NOMO-1 (cell line): Measurements from ENCODE around the gene CDC42.
"Not testable (repeated sequence)": the region's sequence is repeated elsewhere in the genome, so short reads cannot be mapped to it uniquely, and the experiment has no call there.

Experiments
- DNase-seq, 2 experiments: peaks; one replicate each; lab custom pipeline; 2025; ENCODE audit not compliant: unreplicated experiment in 2 of 2; lab: John Stamatoyannopoulos, UW

CDC42 gene

DNA sequence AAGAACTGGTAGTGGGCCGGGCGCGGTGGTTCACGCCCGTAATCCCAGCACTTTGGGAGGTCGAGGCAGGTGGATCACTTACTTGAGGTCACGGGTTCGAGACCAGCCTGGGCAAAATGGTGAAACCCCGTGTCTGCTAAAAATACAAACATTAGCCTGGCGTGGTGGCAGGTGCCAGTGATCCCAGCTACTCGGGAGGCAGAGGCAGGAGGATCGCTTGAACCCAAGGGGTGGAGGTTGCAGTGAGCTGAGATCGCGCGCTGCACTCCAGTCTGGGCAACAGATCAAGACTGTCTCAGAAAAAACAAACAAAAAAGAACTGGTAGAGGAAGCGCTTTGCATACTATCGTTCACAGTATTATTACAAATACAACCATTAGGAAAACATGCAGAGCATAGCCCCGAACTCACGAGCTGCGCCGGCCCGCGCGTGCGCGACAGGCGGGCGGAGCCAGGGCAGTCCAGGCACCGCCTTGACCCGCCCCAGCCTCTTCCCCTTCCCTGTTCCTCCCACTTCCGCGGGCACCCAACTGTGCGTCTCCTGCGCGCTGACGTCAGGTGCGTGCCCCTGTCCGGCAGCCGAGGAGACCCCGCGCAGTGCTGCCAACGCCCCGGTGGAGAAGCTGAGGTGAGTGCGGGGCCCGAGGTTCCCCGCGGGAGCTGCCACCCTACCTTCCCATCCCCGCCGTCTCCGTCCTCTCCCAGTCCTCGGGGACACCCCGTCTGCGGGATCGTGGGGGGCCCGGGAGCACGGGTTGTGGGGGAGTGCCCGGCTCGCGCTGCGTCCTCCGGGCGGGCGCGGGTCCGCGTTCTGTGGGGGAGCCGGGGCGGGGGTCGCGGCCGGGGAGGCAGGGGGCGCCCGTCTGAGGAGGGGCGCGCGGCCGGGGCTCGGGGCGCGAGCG, at the start of gene CDC42:
CDC42 (plus strand) TSS at position 595 of the 902 bp plus-strand sequence. CDS start 25,770 bp downstream, outside the sequence.
- DNase-seq, result peak; percentile 91 to 98

DNA sequence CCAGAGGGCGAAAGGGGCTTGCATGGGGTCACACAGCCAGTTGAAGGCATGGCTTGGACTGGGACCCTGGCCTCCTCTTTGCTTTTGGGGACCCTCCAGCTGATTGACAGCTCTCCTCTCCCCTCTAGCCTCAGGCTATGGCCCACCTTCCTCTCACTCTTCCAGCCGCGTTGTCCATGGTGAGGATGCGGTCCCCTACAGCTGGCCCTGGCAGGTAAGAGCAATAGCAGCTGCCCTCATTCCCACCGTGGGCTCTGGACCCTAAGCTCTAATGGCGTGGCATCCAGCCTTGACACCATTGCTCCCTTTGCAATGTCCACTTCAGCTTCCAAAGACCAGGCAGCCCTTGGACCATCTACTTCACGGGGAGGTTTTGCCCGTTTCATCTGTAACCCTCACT, 49.6 kb upstream of the CDC42 start:
- DNase-seq, result not testable (repeated sequence)

DNA sequence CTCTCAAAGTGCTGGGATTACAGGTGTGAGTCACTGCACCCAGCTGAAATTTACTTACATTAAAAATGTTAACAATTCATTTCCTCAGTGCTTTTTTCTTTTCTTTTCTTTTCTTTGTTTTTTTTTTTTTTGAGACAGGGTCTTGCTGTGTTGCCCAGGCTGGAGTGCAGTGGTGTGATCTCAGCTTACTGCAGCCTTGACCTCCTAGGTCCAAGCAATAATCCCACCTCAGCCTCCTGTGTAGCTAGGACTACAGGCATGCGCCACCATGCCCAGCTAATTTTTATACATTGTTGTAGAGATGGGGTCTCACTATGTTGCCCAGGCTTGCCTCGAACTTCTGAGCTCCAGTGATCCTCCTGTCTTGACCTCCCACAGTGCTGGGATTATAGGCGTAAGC, 48.5 kb upstream of the CDC42 start:
- not testable (repeated sequence) for DNase-seq

DNA sequence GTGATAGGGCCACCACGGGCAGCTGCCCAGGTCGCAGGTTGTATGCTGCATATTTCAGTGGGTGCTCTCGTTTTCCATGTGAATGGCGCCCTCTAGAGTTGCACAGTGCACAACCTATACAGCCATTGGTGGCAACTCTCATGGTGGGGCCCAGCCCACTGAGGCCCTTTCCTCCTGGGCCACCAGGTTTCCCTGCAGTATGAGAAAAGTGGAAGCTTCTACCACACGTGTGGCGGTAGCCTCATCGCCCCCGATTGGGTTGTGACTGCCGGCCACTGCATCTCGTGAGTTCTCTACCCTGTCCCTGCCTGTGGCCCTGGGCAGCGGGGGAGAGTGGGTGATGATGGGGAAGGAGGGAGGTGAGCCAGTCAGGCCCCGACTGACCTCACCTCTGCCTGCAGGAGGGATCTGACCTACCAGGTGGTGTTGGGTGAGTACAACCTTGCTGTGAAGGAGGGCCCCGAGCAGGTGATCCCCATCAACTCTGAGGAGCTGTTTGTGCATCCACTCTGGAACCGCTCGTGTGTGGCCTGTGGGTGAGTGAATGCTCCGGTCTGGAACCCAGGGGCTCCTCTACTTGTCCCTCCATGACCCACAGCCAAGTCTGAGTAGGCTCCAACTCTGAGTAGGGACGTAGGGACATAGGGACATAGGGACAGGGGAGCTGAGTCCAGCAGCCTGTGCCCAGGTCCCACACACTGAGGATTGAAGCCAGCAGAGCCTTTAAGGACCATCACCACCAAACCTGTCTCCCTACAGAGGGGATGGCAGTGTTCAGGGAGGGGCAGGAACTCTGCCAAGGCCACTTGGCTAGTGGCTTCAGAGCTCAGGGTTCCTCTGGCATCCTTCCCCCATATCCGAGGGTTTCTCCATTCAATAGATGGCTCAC, 47.0 kb upstream of the CDC42 start:
- not testable (repeated sequence) for DNase-seq

DNA sequence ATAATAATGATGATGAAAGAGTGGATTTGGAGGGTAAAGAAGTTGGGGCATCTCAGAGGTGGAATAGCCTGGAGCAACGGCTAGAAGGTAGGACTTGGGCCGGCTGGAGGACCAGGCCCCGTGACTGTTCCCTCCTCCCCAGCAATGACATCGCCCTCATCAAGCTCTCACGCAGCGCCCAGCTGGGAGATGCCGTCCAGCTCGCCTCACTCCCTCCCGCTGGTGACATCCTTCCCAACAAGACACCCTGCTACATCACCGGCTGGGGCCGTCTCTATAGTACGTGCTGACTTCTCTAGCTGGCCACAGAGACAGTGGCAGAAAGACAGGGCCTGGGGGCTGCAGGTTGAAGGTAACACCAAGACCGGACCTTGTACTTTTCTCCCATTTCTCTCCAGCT, 45.8 kb upstream of the CDC42 start:
- not testable (repeated sequence) for DNase-seq

DNA sequence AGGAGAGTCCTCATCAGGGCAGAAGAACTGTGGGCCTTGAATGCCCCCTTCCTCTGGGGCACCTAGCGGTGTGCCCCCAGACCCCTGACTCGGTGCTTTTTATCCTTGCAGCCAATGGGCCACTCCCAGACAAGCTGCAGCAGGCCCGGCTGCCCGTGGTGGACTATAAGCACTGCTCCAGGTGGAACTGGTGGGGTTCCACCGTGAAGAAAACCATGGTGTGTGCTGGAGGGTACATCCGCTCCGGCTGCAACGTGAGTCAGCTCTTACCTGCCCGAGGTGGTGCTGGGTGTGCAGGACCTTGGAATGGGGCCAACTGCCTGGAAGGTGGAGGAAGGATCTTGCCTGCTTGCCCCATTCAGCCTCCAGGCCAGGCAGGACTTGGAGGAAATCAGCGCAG, 45.2 kb upstream of the CDC42 start:
- DNase-seq, result not testable (repeated sequence)

DNA sequence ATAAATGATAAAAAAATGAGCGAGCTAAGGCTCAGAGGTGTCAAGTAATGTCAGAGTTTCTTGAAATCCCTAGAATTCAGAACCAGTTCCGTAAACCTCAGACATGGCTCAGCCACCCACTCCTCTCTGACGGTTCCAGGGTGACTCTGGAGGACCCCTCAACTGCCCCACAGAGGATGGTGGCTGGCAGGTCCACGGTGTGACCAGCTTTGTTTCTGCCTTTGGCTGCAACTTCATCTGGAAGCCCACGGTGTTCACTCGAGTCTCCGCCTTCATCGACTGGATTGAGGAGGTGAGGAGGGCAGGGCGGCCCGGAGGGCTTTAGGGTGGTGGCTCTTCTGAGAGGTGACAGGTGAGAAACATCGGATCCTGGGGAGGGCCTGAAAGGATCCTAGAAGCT, 42.9 kb upstream of the CDC42 start:
- DNase-seq, result not testable (repeated sequence)

DNA sequence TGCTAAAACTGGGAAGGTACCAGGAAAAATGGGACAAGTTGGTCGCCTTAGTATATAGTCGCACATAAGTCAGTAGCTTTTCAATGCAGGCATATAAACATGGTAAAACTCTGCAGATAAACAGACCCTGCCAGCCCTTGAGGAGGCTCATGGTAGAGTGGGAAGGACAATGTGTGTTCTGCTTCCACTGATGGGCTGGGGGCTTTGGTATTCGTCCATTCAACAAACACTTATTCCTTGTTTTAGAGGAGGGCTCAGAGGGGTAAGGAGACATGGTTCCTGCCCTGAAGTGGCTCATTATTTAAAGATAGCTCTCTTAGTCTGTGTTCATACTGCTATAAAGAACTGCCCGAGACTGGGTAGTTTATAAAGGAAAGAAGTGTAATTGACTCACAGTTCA, 39.8 kb upstream of the CDC42 start:
- not testable (repeated sequence) for DNase-seq

DNA sequence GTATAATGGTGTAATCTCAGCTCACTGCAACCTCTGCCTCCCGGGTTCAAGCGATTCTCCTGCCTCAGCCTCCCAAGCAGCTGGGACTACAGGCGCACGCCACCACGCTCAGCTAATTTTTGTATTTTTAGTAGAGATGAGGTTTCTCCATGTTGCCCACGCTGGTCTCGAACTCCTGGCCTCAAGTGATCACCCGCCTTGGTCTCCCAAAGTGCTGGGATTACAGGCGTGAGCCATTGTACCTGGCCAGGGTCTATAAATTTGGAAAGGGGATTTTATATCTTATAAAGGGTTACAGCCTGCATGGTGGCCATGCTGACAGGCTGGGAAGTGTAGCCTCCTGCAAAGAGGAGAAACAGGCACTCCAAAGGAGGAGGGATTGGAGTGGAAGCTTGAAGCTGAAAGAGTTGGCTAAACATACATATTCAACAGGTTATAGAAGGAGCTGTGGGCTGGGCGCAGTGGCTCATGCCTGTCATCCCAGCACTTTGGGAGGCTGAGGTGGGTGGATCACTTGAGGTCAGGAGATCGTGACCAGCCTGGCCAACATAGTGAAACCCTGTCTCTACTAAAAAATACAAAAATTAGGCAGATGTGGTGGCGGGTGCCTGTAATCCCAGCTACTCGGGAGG, 37.8 kb upstream of the CDC42 start:
- DNase-seq, result not testable (repeated sequence)

DNA sequence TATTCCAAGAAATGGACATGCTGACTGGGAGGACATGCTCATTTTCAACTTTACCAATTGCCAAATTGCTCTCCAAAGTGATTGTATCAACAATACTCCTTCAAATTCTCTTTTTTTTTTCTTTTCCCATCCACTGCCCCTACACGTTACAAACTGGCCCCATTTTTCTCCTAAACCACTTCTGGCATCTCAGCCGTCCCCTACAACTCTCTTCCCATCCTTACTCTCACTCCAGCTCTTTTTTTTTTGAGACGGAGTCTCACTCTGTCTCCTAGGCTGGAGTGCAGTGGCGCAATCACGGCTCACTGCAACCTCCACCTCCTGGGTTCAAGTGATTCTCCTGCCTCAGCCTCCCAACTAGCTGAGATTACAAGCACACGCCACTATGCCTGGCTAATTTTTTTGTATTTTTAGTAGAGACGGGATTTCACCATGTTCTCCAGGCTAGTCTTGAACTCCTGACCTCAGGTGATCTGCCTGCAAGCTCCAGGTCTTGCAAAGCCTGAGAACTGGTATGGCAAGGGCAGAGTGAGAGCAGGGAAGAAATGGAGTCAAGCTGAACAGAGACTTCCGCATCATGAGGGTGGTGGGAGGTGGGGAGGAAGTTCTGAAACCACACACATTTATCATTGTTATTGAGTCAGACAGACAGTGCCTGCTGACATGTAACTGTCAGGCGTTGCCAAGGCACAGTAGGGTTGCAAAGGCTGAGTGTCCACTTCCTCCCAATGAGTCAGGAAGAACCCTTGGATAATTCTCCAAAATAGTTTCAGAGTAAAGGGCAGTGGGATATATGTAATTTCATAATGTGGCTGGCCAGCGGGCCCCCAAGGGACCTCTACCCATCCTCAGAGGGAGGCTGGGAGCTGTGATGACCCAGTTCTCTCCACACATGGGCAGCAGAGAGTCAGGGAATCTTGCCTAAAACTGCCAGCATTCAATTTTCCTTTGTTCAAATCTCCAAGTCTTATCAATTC, 33.6 kb upstream of the CDC42 start:
- peak; percentile 97 for DNase-seq

DNA sequence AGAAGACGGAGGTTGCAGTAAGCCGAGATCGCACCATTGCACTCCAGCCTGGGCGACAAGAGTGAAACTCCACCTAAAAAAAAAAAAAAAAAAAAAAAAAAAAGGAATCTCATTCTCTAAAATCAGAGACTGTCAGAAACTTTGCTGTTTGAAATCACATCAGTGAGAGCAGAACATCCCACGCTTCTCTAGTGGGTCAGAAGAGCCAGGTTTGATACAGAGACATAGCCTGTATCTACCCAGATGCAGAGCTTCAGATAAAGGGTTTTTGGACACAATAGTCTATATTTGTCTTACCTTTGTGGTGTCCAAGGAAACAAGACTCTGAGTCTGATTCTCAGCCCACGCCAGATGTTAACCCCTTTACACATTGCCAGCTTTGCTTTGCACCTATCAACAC, 31.4 kb upstream of the CDC42 start:
- no peak for DNase-seq

DNA sequence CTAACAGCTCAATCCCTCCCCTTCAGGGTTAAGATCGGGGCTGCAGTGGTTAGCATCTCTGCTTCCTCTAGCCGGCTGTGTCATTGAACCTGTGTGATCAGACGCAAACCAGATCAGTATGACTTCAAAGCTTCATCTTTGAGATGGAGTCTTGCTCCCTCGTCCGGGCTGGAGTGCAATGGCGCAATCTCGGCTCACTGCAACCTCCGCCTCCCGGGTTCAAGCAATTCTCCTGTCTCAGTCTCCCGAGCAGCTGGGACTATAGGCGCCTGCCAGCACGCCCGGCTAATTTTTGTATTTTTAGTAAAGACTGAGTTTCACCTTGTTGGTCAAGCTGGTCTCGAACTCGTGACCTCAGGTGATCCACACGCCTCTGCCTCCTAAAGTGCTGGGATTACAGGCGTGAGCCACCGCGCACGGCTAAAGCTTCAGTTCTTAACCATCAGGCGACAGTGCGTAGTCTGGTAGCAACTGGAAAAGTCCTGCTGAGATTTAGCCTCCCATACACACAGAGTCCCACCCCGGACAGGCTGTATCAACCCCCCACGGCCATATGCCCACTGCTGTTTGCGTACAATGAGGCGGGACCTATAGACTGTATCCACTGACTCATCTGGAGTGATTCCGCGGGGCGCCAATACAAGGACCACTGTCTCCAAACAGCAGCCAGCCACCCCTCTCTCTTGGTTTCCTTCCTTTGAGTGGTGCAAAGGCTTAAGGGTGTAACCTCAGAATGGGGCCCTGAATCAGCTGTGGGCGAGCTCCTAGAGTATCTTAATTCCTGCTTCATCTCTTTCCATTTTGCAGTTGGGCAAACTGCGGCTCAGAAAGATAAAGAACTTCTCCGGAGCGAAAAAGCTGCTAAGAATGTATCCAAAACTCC, 27.8 kb upstream of the CDC42 start:
- peak; percentile 87 to 94 for DNase-seq

DNA sequence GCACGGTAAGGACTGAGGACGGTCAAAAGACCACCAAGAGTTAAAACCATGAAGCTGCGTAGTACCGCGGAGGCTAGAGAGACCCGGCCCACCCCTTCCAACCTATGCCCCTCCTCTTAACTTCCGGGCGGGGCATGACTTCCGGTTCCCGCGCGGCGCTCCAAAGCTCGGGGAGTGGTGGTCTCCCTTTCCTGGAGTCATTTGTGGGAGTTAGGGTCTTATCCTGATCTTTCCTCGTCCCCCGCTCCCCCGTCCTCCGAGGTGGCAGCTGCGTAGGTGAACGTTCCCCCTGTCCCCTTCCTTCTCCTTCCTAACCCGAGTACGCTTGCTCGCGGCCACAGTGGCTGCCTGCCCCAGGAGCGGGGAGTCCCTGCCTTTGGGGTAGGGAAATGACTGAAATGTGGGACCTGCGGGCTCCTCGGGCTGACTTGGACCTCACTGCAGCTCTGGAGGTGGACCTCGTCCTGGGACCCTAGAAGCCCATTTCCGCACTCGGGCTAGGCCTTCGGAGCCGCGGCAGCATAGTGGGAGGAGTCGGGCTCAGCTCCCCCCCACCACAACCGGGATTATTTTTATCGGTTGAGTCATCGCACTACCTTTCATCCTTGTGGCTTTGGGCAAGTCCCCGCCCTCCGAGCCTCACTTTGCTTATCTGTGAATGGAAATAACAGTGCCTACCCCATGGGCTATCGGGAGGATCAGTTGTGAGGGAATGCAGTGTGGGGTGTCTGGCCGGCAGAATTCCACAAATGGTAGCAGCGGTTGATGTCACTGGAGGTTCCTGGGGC, 26.9 kb upstream of the CDC42 start:
- peak; percentile 94 to 97 for DNase-seq

DNA sequence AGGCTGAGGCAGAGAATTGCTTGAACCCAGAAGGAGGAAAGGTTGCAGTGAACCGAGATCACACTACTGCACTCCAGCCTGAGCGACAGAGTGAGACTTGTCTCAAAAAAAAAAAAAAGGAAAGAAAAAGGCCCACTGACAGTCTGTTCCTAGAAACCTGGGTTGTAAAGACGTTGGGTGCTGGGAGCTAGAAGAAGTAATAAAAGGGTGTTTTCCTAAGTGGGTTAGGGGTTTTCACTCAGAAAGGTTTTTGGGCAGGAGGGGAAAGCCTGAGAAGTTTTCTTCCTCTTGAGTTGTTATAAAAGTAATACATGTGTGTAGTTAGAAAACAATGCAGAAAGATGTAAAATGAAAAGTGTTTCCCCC, 25.6 kb upstream of the CDC42 start:
- DNase-seq, result no peak

DNA sequence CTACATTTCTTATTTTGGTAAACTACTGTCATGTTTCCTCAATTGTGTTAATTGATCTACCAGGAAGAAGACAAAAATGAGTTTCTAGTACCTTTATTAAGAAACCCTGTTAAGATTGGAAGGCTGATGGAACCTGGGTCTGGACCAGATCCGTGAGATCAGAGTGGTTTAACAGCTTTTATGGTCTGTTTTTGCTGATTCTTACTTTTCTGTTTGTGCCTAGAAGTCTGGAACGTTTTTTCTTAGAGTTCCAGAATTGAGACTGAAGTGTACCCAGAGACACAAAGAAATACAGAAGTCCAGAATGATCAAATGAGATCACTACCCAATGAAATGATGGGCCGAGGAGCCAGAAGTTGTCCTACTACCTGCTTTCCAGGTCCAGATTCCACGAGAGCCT, 22.5 kb upstream of the CDC42 start:
- DNase-seq, result no peak

DNA sequence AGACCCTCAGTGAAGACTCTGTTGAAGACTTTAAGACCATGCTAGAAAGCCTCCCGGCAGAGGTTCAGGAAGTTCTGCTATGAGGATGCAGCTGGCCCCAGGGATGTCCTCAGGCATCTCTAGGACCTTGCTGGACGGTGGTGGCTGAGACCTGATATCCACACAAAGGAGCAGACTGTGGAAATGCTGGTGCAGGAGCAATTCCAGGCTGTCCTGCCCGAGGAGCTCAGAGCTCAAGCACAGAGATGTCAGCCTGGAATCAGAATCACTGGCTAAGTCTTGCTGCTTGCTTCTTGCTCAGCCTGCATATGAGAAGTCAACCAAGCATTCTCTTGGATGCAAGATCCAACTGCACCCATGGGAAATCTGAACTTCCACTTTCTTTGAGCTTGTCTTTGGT, 22.0 kb upstream of the CDC42 start:
- no peak for DNase-seq

DNA sequence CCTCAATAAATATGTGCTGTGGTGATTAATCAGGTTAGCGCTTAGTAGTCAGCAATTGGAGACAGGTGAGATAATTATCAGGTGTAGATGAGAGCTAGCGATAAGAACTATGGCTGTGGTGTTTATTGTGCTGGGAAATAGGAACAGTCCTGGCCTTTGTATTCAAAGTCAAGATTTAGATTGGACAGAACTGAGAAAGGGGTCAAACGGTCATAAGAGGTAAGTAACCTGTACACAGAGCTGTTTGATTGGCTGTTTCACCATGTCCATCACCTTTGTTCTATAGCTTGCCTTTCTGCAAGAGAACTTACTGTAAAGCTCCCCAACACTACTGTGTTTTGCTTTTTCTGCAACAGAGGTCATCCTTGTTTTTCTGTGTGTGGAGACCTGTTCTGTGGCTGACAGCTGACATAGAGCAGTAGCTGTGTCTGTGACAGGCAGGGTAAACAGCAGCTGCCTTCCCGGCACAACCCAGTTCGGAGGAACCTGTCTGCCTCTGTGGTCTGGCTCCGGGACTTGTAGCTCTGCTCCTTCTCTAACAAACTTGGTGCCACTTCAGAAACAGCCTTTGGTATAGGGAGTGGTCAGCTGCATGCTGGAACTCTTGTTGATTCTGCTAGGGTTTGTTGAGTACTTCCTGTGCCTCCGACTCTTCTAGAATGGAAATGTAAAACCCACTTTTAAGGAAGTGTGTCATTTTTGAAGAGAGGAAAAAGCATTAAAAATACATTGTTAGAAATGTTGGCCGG, 21.1 kb upstream of the CDC42 start:
- peak in 1 of 2 experiments; percentile 52 for DNase-seq
